PC-9 (cell line): ENCODE results near the gene OSGIN1.

ENCODE experiments used
- CTCF ChIP-seq: fragments of 200-600 bp; sonication (generic); conservative IDR thresholded peaks from 2 replicates; pipeline ENCODE4 v1.6.1; 2017; ENCODE audit warnings: mixed run types, antibody characterized with exemption, mild to moderate bottlenecking, moderate library complexity
- EZH2 ChIP-seq: fragments of 200-600 bp; sonication (generic); IDR thresholded peaks from 2 replicates; pipeline ENCODE4 v1.8.0; 2017; ENCODE audit warnings: antibody characterized with exemption, low read depth

- TF ChIP-seq CTCF (no peak), EZH2 (no peak)
These were observed 5.3 kb downstream of the OSGIN1 start for GRCh38 chr16:83958137-83958845.
